Measurements from ENCODE around the gene PDC. TPM values are rescaled to one million over a fixed set of nuclear protein-coding genes. Genes with fewer than 3 reads are reported as not detected.

Gene PDC
- polyA plus RNA-seq, 1 of the 3 experiments (the other 2 are of a cell fraction), result not detected

DNA sequence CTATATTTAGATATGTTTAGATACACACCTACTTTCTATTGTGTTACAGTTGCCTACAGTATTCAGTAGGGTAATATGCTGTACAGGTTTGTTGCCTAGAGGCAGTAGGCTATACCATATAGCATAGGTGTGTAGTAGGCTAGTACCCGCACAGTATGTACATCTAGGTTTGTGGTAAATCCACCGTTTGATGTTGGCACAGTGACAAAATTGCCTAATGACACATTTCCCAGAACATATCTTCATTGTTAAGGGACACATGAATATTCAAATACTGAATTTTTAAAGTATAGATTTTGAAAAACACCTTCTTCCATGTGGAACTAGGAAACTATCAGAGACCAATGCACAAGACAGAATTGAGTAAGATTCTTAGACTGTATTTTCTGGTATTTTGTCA is 22.6 kb upstream of the PDC start:
- Histone ChIP-seq H3K4me2 (no peak overlapping the region), H3K4me1 (ENCODE audit: control insufficient read depth in 1 of 2, insufficient read depth in 2 of 2, low read depth in 1 of 2, low read length in 1 of 2) (no peaks in the 10 kb centered on the region; a peak in 1 of 4 replicates), H3K9ac (no peak overlapping the region), H3K27ac (ENCODE audit: low read depth in 2 of 2, low read length in 1 of 2) (no peak overlapping the region), H3K9me3 (no peaks in the 10 kb centered on the region), H3K27me3 (ENCODE audit: insufficient read depth) (no peaks in the 10 kb centered on the region), H3K79me2 (ENCODE audit: insufficient read depth) (no peaks in the 10 kb centered on the region), H2AFZ (ENCODE audit: low read depth) (no peak overlapping the region), H3K9me2 (no peaks in the 10 kb centered on the region), H3K4me3 (ENCODE audit: low read depth in 2 of 2, low read length in 1 of 2) (no peak overlapping the region), H3K36me3 (replicated peaks in 1 of 2; ENCODE audit: control insufficient read depth in 1 of 2, insufficient read depth in 2 of 2, low read length in 1 of 2) (no peaks in the 10 kb centered on the region), H3F3A (replicated peaks; ENCODE audit: insufficient read depth) (peaks cover 13% of the 10 kb centered on the region), H4K20me1 (ENCODE audit: insufficient read depth) (no peaks in the 10 kb centered on the region)
- WGBS (ENCODE audit: low lambda C conversion rate), result 68% methylated on average over 2 of the region's 2 CpGs
- ChIA-PET POLR2A (no interaction called here), CTCF (interaction anchor here (0.6 to 2.0 kb wide), 4 partner anchors 79 to 510 kb away, joined by 3 to 10 read pairs (median 3); no protein-coding TSS in a partner anchor)
- TF ChIP-seq POLR2AphosphoS5 (IDR thresholded peaks at IDR 0.05; ENCODE audit: low read depth, low read length), result no peak
- TF ChIP-seq, protein P1, sequence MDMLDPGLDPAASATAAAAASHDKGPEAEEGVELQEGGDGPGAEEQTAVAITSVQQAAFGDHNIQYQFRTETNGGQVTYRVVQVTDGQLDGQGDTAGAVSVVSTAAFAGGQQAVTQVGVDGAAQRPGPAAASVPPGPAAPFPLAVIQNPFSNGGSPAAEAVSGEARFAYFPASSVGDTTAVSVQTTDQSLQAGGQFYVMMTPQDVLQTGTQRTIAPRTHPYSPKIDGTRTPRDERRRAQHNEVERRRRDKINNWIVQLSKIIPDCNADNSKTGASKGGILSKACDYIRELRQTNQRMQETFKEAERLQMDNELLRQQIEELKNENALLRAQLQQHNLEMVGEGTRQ (IDR thresholded peaks at IDR 0.05; ENCODE audit: borderline replicate concordance, low read depth, low read length), result no peak
- TF ChIP-seq, protein P2, sequence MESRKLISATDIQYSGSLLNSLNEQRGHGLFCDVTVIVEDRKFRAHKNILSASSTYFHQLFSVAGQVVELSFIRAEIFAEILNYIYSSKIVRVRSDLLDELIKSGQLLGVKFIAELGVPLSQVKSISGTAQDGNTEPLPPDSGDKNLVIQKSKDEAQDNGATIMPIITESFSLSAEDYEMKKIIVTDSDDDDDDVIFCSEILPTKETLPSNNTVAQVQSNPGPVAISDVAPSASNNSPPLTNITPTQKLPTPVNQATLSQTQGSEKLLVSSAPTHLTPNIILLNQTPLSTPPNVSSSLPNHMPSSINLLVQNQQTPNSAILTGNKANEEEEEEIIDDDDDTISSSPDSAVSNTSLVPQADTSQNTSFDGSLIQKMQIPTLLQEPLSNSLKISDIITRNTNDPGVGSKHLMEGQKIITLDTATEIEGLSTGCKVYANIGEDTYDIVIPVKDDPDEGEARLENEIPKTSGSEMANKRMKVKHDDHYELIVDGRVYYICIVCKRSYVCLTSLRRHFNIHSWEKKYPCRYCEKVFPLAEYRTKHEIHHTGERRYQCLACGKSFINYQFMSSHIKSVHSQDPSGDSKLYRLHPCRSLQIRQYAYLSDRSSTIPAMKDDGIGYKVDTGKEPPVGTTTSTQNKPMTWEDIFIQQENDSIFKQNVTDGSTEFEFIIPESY (IDR thresholded peaks at IDR 0.05; ENCODE audit: borderline replicate concordance, low read depth), result no peak
- no peak for TF ChIP-seq USF1 (IDR thresholded peaks at IDR 0.05; ENCODE audit: borderline replicate concordance, low read depth)
- no peak for TF ChIP-seq FOXJ3 (CRISPR knock-in tag; IDR thresholded peaks at IDR 0.05)
- TF ChIP-seq GABPA (IDR thresholded peaks at IDR 0.05; ENCODE audit: low read depth), result no peak
- no peak for TF ChIP-seq FOSL2 (IDR thresholded peaks at IDR 0.05; ENCODE audit: borderline replicate concordance, low read depth)
- TF ChIP-seq CTCF (IDR thresholded peaks at IDR 0.05), result no peak
- no peak for TF ChIP-seq EP300 (IDR thresholded peaks at IDR 0.05; ENCODE audit: borderline replicate concordance in 1 of 2, low read depth in 1 of 2, low read length in 1 of 2)
- TF ChIP-seq TEAD4 (IDR thresholded peaks at IDR 0.05; ENCODE audit: borderline replicate concordance, insufficient read depth), result no peak
- DNase-seq, result no peak

All from SK-N-SH (cell line).